Measurements from ENCODE around the gene SLC6A8.
"Not testable (repeated sequence)": the region's sequence is repeated elsewhere in the genome, so short reads cannot be mapped to it uniquely, and the experiment has no call there.

The SLC6A8 gene

GRCh38 chrX:153701706-153702105 lies 14.0 kb downstream of the SLC6A8 start:
- no peak overlapping the region for H3K4me2 ChIP-seq (ENCODE audit: low read length)
- H3K79me2 ChIP-seq, result no peaks in the 10 kb centered on the region
- H3K27ac ChIP-seq, result no peak overlapping the region
- no peak for TF ChIP-seq CTCF (IDR thresholded peaks at IDR 0.05)
- H3K4me3 ChIP-seq (ENCODE audit: low read depth, low read length), result no peak overlapping the region
- H3K27me3 ChIP-seq (ENCODE audit: control insufficient read depth, insufficient read depth, low read length), result no peaks in the 10 kb centered on the region
- H3K9me3 ChIP-seq (ENCODE audit: control insufficient read depth, low read length), result no peaks in the 10 kb centered on the region
- no peak overlapping the region for H2AFZ ChIP-seq
- no peaks in the 10 kb centered on the region for H3K36me3 ChIP-seq (ENCODE audit: control insufficient read depth, insufficient read depth, low read length)
- no peaks in the 10 kb centered on the region for H3K4me1 ChIP-seq
- no peak overlapping the region for H3K9ac ChIP-seq

GRCh38 chrX:153702336-153703035 lies 14.8 kb downstream of the SLC6A8 start:
- H2AFZ ChIP-seq, result no peak overlapping the region
- H3K4me1 ChIP-seq, result no peaks in the 10 kb centered on the region
- no peaks in the 10 kb centered on the region for H3K79me2 ChIP-seq
- H3K9ac ChIP-seq, result no peak overlapping the region
- H3K27ac ChIP-seq, result no peak overlapping the region
- no peak overlapping the region for H3K4me3 ChIP-seq (ENCODE audit: low read depth, low read length)
- no peak overlapping the region for H3K4me2 ChIP-seq (ENCODE audit: low read length)
- H3K36me3 ChIP-seq (ENCODE audit: control insufficient read depth, insufficient read depth, low read length), result no peaks in the 10 kb centered on the region
- no peaks in the 10 kb centered on the region for H3K9me3 ChIP-seq (ENCODE audit: control insufficient read depth, low read length)
- H3K27me3 ChIP-seq (ENCODE audit: control insufficient read depth, insufficient read depth, low read length), result no peaks in the 10 kb centered on the region
- TF ChIP-seq CTCF (IDR thresholded peaks at IDR 0.05), result no peak

- no peak for TF ChIP-seq CTCF (IDR thresholded peaks at IDR 0.05)
- H3K27ac ChIP-seq, result no peak overlapping the region
- H3K4me1 ChIP-seq, result no peaks in the 10 kb centered on the region
These were observed 15.3 kb downstream of the SLC6A8 start for GRCh38 chrX:153703036-153703370.

GRCh38 chrX:153704021-153704526 lies 16.3 kb downstream of the SLC6A8 start:
- Histone ChIP-seq H3K27ac (no peak overlapping the region), H3K4me3 (ENCODE audit: low read depth, low read length) (no peak overlapping the region), H2AFZ (no peak overlapping the region), H3K36me3 (ENCODE audit: control insufficient read depth, insufficient read depth, low read length) (no peaks in the 10 kb centered on the region), H3K4me2 (ENCODE audit: low read length) (no peak overlapping the region), H3K9ac (no peak overlapping the region), H3K9me3 (ENCODE audit: control insufficient read depth, low read length) (no peaks in the 10 kb centered on the region), H3K79me2 (no peaks in the 10 kb centered on the region), H3K4me1 (no peaks in the 10 kb centered on the region), H3K27me3 (ENCODE audit: control insufficient read depth, insufficient read depth, low read length) (no peaks in the 10 kb centered on the region)
- TF ChIP-seq CTCF (IDR thresholded peaks at IDR 0.05), result no peak

More at GRCh38 chrX:153703036-153703370, 15.3 kb downstream of the SLC6A8 start:
- no peak overlapping the region for H2AFZ ChIP-seq
- no peaks in the 10 kb centered on the region for H3K27me3 ChIP-seq (ENCODE audit: control insufficient read depth, insufficient read depth, low read length)
- no peak overlapping the region for H3K9ac ChIP-seq
- H3K36me3 ChIP-seq (ENCODE audit: control insufficient read depth, insufficient read depth, low read length), result no peaks in the 10 kb centered on the region
- no peak overlapping the region for H3K4me3 ChIP-seq (ENCODE audit: low read depth, low read length)
- no peaks in the 10 kb centered on the region for H3K9me3 ChIP-seq (ENCODE audit: control insufficient read depth, low read length)
- no peaks in the 10 kb centered on the region for H3K79me2 ChIP-seq
- no peak overlapping the region for H3K4me2 ChIP-seq (ENCODE audit: low read length)

- not testable (repeated sequence) for H3K27me3 ChIP-seq (ENCODE audit: control insufficient read depth, insufficient read depth, low read length); H3K4me1 ChIP-seq; H3K36me3 ChIP-seq (ENCODE audit: control insufficient read depth, insufficient read depth, low read length); H2AFZ ChIP-seq; H3K4me2 ChIP-seq (ENCODE audit: low read length); H3K27ac ChIP-seq; H3K79me2 ChIP-seq; H3K9me3 ChIP-seq (ENCODE audit: control insufficient read depth, low read length); H3K4me3 ChIP-seq (ENCODE audit: low read depth, low read length); H3K9ac ChIP-seq
These were observed 17.1 kb downstream of the SLC6A8 start for GRCh38 chrX:153704631-153705402.

- H3K9ac ChIP-seq; H3K36me3 ChIP-seq (ENCODE audit: control insufficient read depth, insufficient read depth, low read length); H3K4me3 ChIP-seq (ENCODE audit: low read depth, low read length); H3K4me2 ChIP-seq (ENCODE audit: low read length); H3K27me3 ChIP-seq (ENCODE audit: control insufficient read depth, insufficient read depth, low read length); H3K9me3 ChIP-seq (ENCODE audit: control insufficient read depth, low read length); H2AFZ ChIP-seq; H3K27ac ChIP-seq; H3K4me1 ChIP-seq; H3K79me2 ChIP-seq: not testable (repeated sequence)
These were observed 17.8 kb downstream of the SLC6A8 start for GRCh38 chrX:153705403-153706060.
